Sigmoid colon (tissue), 7 donors: ENCODE data around the gene ABCA1. TPM values are rescaled to one million over a fixed set of nuclear protein-coding genes. Genes with fewer than 3 reads are reported as not detected.

ENCODE experiments used
- DNase-seq: peaks from one replicate; pipeline ENCODE4 v3.0.0-alpha.2; 2019
- H3K27ac ChIP-seq, 4 donors: fragments of 200-600 bp; sonication (generic); one replicate each; pipeline ENCODE4 v1.5.1; 2016 to 2019; ENCODE audit warnings: mild to moderate bottlenecking in 1 of 4
- H3K27me3 ChIP-seq, 3 donors: fragments of 200-600 bp; sonication (generic); one replicate each; pipeline ENCODE4 v1.5.1; 2019; ENCODE audit warnings: mild to moderate bottlenecking in 1 of 3
- H3K36me3 ChIP-seq, 4 donors: fragments of 200-600 bp; sonication (generic); one replicate each; pipeline ENCODE4 v1.5.1; 2016 to 2019
- H3K4me1 ChIP-seq, 4 donors: fragments of 200-600 bp; sonication (generic); one replicate each; pipeline ENCODE4 v1.5.1; 2017 to 2019
- H3K4me3 ChIP-seq, 4 donors: fragments of 200-600 bp; sonication (generic); one replicate each; pipeline ENCODE4 v1.5.1; 2017 to 2019; ENCODE audit warnings: mild to moderate bottlenecking in 2 of 4, moderate library complexity in 1 of 4
- H3K9me3 ChIP-seq, 4 donors: fragments of 200-600 bp in 3 of 4; sonication (generic) in 3 of 4; one replicate each; pipeline versions ENCODE4 v1.5.1 to v1.6.1; 2013 to 2019
- CTCF ChIP-seq, 4 experiments: fragments of 450-650 bp in 3 of 4; fragments of 200-600 bp in 1 of 4; IDR thresholded peaks; one replicate each; pipeline ENCODE4 v1.5.1; 2016 to 2019; ENCODE audit warnings: antibody characterized with exemption in 4 of 4, mild to moderate bottlenecking in 3 of 4, moderate library complexity in 2 of 4
- EP300 ChIP-seq, 4 donors: sonication (generic); formaldehyde crosslinking; IDR thresholded peaks; one replicate each; pipeline ENCODE4 v1.6.1; 2017; ENCODE audit warnings: antibody characterized with exemption in 4 of 4
- POLR2A ChIP-seq, 2 donors: fragments of 450-650 bp; IDR thresholded peaks; one replicate each; pipeline ENCODE4 v1.6.1; 2016; ENCODE audit warnings: antibody characterized with exemption in 2 of 2, mild to moderate bottlenecking in 2 of 2, moderate library complexity in 2 of 2
- POLR2AphosphoS5 ChIP-seq, 4 donors: sonication (generic); formaldehyde crosslinking; IDR thresholded peaks; one replicate each; pipeline ENCODE4 v1.6.1; 2017; ENCODE audit warnings: antibody characterized with exemption in 4 of 4
- WGBS, 2 donors: extraction: QIAGEN DNeasy Blood & Tissue Kit; methylation state at CpG; one replicate each; pipeline ENCODE4 v1.1.7; 2013; 5-methylcytosine and 5-hydroxymethylcytosine counted together
- intact Hi-C: fragments of 100-400 bp; cut with DNase I; formaldehyde crosslinking; loops from one replicate; pipeline ENCODE4 v1.15.1; 2023
- polyA plus RNA-seq, 3 donors: library from polyadenylated mRNA; stranded (reverse); fragments of 200-250 nt; gene quantifications; one replicate each; pipeline ENCODE4 v1.2.3, GENCODE V29; 2013
- total RNA-seq, 4 donors: library from RNA; depleted of rRNA; stranded (reverse); fragments of >200 nt; gene quantifications; one replicate each; pipeline ENCODE4 v1.1.0, GENCODE V29; 2016
- donor health status: healthy with polysubstance abuse.
- donor health status: Bipolar disorder and iron deficiency.
- donor health status: healthy.

ABCA1 gene
- total and polyA plus RNA-seq, 7 donors = 2.4 to 110 (median 76.7) TPM

DNA sequence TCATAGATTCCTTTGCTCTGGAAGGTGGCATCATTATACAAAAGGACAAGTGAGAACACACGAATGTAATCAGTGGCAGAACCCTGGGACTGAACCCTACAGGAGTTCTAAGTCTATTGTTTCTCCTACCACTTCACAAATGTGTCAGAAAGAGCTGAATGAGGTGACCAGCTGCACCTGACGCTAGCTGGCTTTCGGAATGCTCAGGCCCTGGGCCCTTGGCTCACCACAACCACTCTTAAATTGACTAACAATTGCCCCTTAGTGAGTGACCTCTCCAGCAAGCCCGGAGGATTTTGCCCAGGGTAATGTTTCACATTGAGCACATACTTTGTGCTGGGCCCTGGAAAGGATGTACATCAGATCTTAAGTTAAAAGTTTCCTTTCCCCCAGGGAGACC, 41.2 kb upstream of the ABCA1 start:
- intact Hi-C loops = loop anchor here (2.0 kb wide), 2 partner anchors 188 to 276 kb away; partner anchors contain the start of gene SLC44A1
- peak overlapping the region in 1 of 4 donors; percentile 74 for H3K4me3 ChIP-seq
- no peaks in the 10 kb centered on the region for H3K27me3 ChIP-seq
- TF ChIP-seq POLR2A (IDR thresholded peaks at IDR 0.05) (no peak), POLR2AphosphoS5 (IDR thresholded peaks at IDR 0.05) (no peak), EP300 (IDR thresholded peaks at IDR 0.05) (no peak), CTCF (IDR thresholded peaks at IDR 0.05) (no peak)
- no peak for DNase-seq
- no peaks in the 10 kb centered on the region for H3K36me3 ChIP-seq
- 71 to 75% methylated on average over 4 of the region's 4 CpGs for WGBS, 2 donors
- H3K9me3 ChIP-seq = no peaks in the 10 kb centered on the region
- H3K27ac ChIP-seq = peak overlapping the region; percentile 85 to 98 (median 94)
- peaks cover 0 to 40% (median 30%) of the 10 kb centered on the region in 4 donors for H3K4me1 ChIP-seq

DNA sequence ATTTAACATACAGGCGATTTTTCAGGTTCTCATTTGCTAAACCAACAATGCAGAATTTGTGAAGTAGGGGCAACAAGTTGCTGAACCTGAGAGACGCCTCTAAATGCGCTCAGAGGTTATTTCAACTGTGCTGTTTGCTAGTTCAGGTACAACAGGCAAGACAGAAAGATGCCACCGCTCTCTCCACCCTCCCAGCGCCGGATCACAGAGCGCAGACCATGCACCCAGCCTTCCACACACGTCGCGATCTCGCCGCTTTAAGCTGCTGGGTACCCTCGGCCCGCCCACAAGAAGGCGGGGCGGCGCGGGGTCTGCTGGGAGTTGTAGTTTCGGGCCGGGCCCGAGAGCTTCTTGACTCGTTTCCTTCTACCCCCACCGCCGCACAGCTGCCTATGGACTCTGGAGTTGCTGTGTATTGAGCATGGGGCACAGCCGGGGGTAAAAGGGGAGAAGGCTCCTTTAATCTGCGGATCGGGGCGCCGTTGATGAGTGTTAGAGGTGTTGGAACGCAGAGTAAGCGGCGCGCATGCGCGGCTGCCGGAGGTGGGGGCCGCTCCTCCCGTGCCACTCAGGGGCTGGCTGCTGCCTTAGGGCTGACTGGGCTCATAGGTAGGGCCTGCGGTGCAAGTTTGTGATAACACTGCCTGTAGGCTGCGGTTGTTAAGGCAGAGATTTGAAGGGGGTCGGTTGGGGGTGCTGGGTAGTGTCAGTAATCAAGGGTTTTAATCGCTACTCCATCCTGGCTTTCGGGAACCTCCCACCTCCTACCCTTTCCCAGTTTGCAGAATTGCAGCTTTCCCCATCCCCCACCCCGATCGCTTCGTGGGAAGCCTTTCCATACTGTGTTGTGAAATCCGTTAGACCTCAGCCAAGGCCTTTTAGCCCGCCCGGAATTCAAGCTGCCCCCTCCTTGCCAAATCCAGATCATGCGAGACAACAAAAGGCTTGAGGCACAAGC, 40.3 kb upstream of the ABCA1 start:
- TF ChIP-seq EP300 (IDR thresholded peaks at IDR 0.05) (peak in 3 of 4 donors; percentile 39 to 82 (median 43)), CTCF (IDR thresholded peaks at IDR 0.05) (no peak), POLR2AphosphoS5 (IDR thresholded peaks at IDR 0.05) (peak; percentile 64 to 84 (median 78)), POLR2A (IDR thresholded peaks at IDR 0.05) (peak; percentile 50 to 54)
- Histone ChIP-seq H3K36me3 (no peaks in the 10 kb centered on the region), H3K27ac (peak overlapping the region; percentile 85 to 98 (median 94)), H3K4me3 (peak overlapping the region; percentile 46 to 74 (median 64)), H3K9me3 (no peaks in the 10 kb centered on the region), H3K4me1 (peaks cover 0 to 40% (median 30%) of the 10 kb centered on the region in 4 donors), H3K27me3 (no peaks in the 10 kb centered on the region)
- intact Hi-C loops = loop anchor here (1.0 to 2.0 kb wide), 4 partner anchors 25 to 276 kb away; partner anchors contain the start of genes ABCA1 and SLC44A1
- DNase-seq = peak; percentile 97
- WGBS, 2 donors = 5 to 6% methylated on average over 50 of the region's 50 CpGs

- Histone ChIP-seq H3K27ac (no peak overlapping the region), H3K9me3 (no peaks in the 10 kb centered on the region), H3K27me3 (no peaks in the 10 kb centered on the region), H3K4me1 (peaks cover 0 to 16% (median 12%) of the 10 kb centered on the region in 4 donors), H3K4me3 (no peak overlapping the region), H3K36me3 (no peaks in the 10 kb centered on the region)
- DNase-seq = no peak
- intact Hi-C loops = no loop called here
- TF ChIP-seq POLR2AphosphoS5 (IDR thresholded peaks at IDR 0.05) (no peak), POLR2A (IDR thresholded peaks at IDR 0.05) (no peak), CTCF (IDR thresholded peaks at IDR 0.05) (no peak), EP300 (IDR thresholded peaks at IDR 0.05) (no peak)
- WGBS, 2 donors = 96 to 97% methylated on average over 6 of the region's 6 CpGs
These were observed 35.1 kb upstream of the ABCA1 start for GRCh38 chr9:104963076-104963475.

DNA sequence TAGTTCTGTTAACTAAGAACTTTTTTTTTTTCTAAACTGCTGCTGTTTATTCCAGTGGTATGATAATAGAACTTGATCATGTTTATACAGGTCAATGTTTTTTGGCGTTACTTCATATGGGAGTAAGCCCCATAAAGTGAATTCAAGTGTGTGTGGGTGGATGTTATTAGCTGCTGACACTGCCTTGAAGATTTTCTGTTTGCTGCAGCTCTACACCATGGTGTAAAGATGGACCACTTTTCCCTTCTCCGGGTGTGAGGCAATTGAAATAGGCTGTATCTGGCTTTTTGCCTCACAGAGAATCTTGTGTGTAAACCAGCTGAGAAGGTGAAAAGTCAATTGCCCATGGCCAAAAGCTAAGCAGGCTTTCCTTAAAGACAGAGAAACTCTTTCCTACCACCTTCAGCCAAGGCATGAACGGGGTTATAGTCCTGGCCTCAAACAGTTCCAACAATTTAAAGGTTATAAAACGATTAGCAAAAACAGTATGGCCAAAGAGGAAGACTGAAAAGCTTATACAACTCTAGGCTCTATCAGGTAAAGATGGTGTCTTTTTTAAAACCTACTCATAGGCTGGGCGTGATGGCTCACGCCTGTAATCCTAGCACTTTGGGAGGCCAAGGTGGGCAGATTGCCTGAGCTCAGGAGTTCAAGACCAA, 33.9 kb upstream of the ABCA1 start:
- intact Hi-C loops = no loop called here
- 16 to 68% methylated on average over 6 of the region's 6 CpGs for WGBS, 2 donors

More for the DNA sequence above, 33.9 kb upstream of the ABCA1 start:
- Histone ChIP-seq H3K27ac (no peak overlapping the region), H3K36me3 (no peaks in the 10 kb centered on the region), H3K4me3 (no peak overlapping the region), H3K9me3 (no peaks in the 10 kb centered on the region), H3K4me1 (peaks cover 0 to 12% (median 10%) of the 10 kb centered on the region in 4 donors), H3K27me3 (no peaks in the 10 kb centered on the region)
- no peak for DNase-seq
- TF ChIP-seq POLR2AphosphoS5 (IDR thresholded peaks at IDR 0.05) = no peak
- TF ChIP-seq EP300 (IDR thresholded peaks at IDR 0.05) = no peak
- TF ChIP-seq CTCF (IDR thresholded peaks at IDR 0.05) = no peak
- no peak for TF ChIP-seq POLR2A (IDR thresholded peaks at IDR 0.05)
